ENCODE measurements around the gene ABTB2.

GRCh38 chr11:34182921-34183685 lies 174.7 kb downstream of the ABTB2 start:
- TF ChIP-seq, protein P1, sequence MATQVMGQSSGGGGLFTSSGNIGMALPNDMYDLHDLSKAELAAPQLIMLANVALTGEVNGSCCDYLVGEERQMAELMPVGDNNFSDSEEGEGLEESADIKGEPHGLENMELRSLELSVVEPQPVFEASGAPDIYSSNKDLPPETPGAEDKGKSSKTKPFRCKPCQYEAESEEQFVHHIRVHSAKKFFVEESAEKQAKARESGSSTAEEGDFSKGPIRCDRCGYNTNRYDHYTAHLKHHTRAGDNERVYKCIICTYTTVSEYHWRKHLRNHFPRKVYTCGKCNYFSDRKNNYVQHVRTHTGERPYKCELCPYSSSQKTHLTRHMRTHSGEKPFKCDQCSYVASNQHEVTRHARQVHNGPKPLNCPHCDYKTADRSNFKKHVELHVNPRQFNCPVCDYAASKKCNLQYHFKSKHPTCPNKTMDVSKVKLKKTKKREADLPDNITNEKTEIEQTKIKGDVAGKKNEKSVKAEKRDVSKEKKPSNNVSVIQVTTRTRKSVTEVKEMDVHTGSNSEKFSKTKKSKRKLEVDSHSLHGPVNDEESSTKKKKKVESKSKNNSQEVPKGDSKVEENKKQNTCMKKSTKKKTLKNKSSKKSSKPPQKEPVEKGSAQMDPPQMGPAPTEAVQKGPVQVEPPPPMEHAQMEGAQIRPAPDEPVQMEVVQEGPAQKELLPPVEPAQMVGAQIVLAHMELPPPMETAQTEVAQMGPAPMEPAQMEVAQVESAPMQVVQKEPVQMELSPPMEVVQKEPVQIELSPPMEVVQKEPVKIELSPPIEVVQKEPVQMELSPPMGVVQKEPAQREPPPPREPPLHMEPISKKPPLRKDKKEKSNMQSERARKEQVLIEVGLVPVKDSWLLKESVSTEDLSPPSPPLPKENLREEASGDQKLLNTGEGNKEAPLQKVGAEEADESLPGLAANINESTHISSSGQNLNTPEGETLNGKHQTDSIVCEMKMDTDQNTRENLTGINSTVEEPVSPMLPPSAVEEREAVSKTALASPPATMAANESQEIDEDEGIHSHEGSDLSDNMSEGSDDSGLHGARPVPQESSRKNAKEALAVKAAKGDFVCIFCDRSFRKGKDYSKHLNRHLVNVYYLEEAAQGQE (IDR thresholded peaks at IDR 0.05; ENCODE audit: insufficient read depth in 1 of 2, low read depth in 2 of 2, low read length in 2 of 2), result no peak
- TF ChIP-seq POLR2AphosphoS5 (IDR thresholded peaks at IDR 0.05; ENCODE audit: low read depth, low read length), result no peak
- TF ChIP-seq TAF1 (IDR thresholded peaks at IDR 0.05; ENCODE audit: borderline replicate concordance, insufficient read depth, low read length), result no peak
- TF ChIP-seq SIN3A (IDR thresholded peaks at IDR 0.05; ENCODE audit: borderline replicate concordance, insufficient read depth, low read length), result no peak

All from PFSK-1 (cell line).